BJ (cell line): ENCODE results near the gene GPR162. TPM values are rescaled to one million over a fixed set of nuclear protein-coding genes. Genes with fewer than 3 reads are reported as not detected.

Experiments
- CTCF ChIA-PET: fragments of 350-600 bp; formaldehyde crosslinking; extraction: SDS; loops from one replicate; lab custom pipeline; 2021; ENCODE audit warnings: antibody characterized with exemption, inconsistent platforms; lab: Yijun Ruan, JAX
- POLR2A ChIA-PET: fragments of 300-600 bp; sonication (Branson Sonifier 250); formaldehyde crosslinking; extraction: SDS; loops from one replicate; lab custom pipeline; 2021; ENCODE audit warnings: antibody characterized with exemption; lab: Charles Lee
- DNase-seq: peaks from one replicate; pipeline ENCODE4 v3.0.0-alpha.2; 2011; ENCODE audit warnings: low read depth
- H3K27me3 ChIP-seq: 2 replicates; pipeline ENCODE4 v1.6.0; 2011; ENCODE audit warnings: low read length; ENCODE audit not compliant: control insufficient read depth, insufficient read depth
- H3K36me3 ChIP-seq: 2 replicates; pipeline ENCODE4 v1.5.1; 2011; ENCODE audit warnings: low read length; ENCODE audit not compliant: control insufficient read depth, insufficient read depth
- H3K4me3 ChIP-seq: 2 replicates; pipeline ENCODE4 v1.5.1; 2011; ENCODE audit warnings: low read depth, mild to moderate bottlenecking, control low read depth, low read length
- polyA plus RNA-seq: library from polyadenylated mRNA; depleted of rRNA; stranded (reverse); fragments of >200 nt; gene quantifications from 2 replicates; pipeline ENCODE4 v1.2.3, GENCODE V29; 2011
- TF ChIP-seq, protein P1 (sequence below): IDR thresholded peaks from 2 replicates; pipeline ENCODE4 v1.5.1; 2011; ENCODE audit warnings: low read depth, mild to moderate bottlenecking, control low read depth, inconsistent platforms, low read length, moderate library complexity; ENCODE audit not compliant: insufficient read depth

The GPR162 gene
- polyA plus RNA-seq, 1 experiment = 6.6 TPM

DNA sequence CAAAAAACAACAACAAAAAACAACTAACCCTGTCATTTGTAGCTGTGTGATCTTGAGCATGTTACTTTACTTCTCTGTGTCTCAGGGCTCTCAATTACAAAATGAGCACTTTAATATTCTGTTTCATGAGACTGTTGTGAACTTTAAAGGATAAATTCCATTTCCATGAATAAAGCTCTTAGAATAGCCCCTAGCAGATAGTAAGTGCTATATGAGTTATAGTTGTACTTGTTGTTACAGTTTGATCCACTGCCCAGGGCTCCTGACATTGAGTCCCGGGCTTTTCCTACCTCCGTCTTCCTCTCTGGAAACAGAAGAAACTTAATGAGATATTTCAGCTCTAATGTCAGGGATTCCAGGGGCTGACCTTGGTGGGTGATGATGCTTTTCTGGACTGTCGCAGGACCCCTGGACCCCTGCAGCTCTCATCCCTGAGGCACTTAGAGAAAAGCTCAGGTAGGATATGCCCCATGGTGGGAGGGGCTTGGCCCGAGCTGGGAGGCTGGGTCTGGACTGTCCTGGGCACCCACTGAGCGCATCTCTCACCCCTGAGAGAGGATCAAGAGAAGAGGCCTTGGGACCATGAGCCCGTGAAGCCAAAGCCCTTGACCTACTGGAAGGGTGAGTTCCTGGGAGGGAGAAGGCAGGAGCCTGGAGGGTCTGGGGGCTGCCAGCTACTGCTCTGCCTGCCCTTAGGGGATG is 11.7 kb downstream of the GPR162 start:
- ChIA-PET POLR2A (interaction anchor here (0.7 kb wide), 1 partner anchor 40 kb away, joined by 3 read pairs; no protein-coding TSS in a partner anchor), CTCF (interaction anchor here (0.9 to 9.8 kb wide), 8 partner anchors 9 to 236 kb away, joined by 3 to 111 read pairs (median 4); partner anchors contain the start of genes CDCA3, MLF2, SPSB2 and USP5)
- Histone ChIP-seq H3K27me3 (no peaks in the 10 kb centered on the region), H3K36me3 (peaks cover 38% of the 10 kb centered on the region), H3K4me3 (no peak overlapping the region)
- TF ChIP-seq, protein P1, sequence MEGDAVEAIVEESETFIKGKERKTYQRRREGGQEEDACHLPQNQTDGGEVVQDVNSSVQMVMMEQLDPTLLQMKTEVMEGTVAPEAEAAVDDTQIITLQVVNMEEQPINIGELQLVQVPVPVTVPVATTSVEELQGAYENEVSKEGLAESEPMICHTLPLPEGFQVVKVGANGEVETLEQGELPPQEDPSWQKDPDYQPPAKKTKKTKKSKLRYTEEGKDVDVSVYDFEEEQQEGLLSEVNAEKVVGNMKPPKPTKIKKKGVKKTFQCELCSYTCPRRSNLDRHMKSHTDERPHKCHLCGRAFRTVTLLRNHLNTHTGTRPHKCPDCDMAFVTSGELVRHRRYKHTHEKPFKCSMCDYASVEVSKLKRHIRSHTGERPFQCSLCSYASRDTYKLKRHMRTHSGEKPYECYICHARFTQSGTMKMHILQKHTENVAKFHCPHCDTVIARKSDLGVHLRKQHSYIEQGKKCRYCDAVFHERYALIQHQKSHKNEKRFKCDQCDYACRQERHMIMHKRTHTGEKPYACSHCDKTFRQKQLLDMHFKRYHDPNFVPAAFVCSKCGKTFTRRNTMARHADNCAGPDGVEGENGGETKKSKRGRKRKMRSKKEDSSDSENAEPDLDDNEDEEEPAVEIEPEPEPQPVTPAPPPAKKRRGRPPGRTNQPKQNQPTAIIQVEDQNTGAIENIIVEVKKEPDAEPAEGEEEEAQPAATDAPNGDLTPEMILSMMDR = no peak
- DNase-seq = no peak

DNA sequence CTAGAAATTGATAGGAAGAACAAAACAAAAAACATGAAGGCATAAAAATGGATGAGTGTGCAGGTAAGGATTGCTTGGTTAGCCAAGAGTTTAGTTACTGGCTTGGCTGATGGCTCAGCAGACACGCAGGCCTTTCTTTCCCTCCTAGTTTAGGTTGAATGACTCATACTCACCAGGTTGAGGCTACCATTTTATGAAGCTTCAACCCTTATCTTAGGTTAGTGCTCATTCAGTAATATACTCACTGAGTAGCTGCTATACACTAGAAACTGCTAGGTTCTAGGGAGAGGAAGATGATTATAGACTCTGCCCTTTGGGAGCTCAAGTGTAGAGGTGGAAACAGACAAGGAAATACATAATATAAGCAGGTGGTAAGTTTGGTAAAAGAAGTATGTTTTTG is 12.6 kb downstream of the GPR162 start:
- POLR2A ChIA-PET = no interaction called here
- H3K4me3 ChIP-seq = no peak overlapping the region
- peaks cover 43% of the 10 kb centered on the region for H3K36me3 ChIP-seq
- no peak for DNase-seq
- CTCF ChIA-PET = interaction anchor here (1.0 to 9.8 kb wide), 7 partner anchors 8 to 237 kb away, joined by 3 to 111 read pairs (median 3); partner anchors contain the start of genes CDCA3, MLF2 and USP5
- TF ChIP-seq, protein P1 = no peak
- no peaks in the 10 kb centered on the region for H3K27me3 ChIP-seq

DNA sequence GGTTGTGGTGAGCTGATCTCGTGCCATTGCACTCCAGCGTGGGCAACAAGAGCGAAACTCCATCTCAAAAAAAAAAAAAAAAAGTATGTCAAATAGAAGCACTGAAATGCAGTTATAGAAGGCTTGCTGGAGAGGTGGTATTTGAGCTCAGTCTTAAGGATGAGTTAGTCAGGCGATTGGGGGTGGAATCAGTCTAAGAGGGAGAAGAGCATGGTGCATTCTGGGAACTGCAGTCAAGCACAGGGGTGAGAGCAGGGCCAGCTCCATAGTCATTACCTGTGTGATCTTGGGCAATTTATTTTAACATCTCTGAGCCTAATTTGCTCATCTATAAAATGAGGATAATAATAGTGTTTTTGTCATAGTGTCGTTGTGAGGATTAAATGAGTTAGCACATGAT is 13.3 kb downstream of the GPR162 start:
- Histone ChIP-seq H3K36me3 (peaks cover 47% of the 10 kb centered on the region), H3K27me3 (no peaks in the 10 kb centered on the region), H3K4me3 (no peak overlapping the region)
- POLR2A ChIA-PET = no interaction called here
- CTCF ChIA-PET = interaction anchor here (1.4 to 9.8 kb wide), 5 partner anchors 9 to 82 kb away, joined by 3 to 111 read pairs (median 6); partner anchors contain the start of genes CDCA3, MLF2 and USP5
- DNase-seq = no peak
- TF ChIP-seq, protein P1 = no peak

DNA sequence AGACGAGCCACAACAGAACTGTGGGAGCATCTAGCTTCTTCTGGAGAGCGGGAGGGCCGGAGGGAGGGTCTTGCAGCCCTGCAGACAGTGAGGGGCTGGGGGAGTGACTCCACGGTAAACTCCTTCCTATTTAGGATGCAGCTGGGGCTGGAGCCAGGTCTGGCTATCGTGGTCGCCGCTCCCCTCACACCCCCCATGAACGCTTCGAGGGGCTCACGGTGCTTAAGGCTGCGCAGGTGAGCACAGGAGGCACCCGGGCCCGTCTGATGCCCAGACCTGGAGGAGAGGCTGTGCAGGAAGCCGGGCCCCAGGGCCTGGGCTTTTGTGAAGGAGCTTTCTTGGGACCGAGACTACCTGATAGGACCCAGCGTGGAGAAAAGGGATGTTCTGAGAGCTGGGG is 15.2 kb downstream of the GPR162 start:
- TF ChIP-seq, protein P1 = no peak
- DNase-seq = no peak
- H3K36me3 ChIP-seq = peaks cover 40% of the 10 kb centered on the region
- POLR2A ChIA-PET = no interaction called here
- CTCF ChIA-PET = interaction anchor here (1.9 to 9.8 kb wide), 3 partner anchors 12 to 84 kb away, joined by 8 to 111 read pairs (median 32); partner anchors contain the start of genes CDCA3, MLF2 and USP5
- H3K27me3 ChIP-seq = no peaks in the 10 kb centered on the region
- H3K4me3 ChIP-seq = no peak overlapping the region

DNA sequence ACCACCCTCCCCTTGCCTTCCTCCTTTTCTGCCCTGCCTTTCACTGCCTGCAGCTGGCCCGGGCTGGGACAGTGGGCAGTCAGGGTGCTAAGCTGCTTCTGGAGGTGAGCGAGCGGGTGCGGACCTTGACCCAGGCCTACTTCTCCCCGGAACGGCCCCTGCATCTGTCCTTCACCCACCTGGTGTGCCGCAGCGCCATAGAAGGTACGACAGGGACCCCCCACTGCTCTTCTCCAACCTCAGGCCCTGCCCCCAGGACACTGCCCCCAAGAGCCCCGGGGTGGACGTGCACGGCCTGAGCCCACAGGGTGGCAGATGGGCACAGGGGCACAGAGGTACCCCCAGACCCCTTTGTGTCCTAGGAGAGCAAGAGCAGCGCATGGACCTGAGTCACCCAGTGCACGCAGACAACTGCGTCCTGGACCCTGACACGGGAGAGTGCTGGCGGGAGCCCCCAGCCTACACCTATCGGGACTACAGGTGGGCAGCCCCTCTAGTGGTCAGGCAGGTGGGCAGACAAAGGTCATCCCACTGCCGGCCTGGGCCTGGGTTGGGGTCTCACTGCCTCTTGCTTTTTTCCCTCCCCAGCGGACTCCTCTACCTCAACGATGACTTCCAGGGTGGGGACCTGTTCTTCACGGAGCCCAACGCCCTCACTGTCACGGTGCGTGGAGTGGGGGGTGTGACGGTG is 15.9 kb downstream of the GPR162 start:
- H3K36me3 ChIP-seq = peaks cover 37% of the 10 kb centered on the region
- POLR2A ChIA-PET = no interaction called here

More for the DNA sequence above, 15.9 kb downstream of the GPR162 start:
- DNase-seq = no peak
- no peak overlapping the region for H3K4me3 ChIP-seq
- TF ChIP-seq, protein P1 = no peak
- CTCF ChIA-PET = interaction anchor here (1.9 to 9.8 kb wide), 3 partner anchors 11 to 84 kb away, joined by 8 to 111 read pairs (median 32); partner anchors contain the start of genes CDCA3, MLF2 and USP5
- no peaks in the 10 kb centered on the region for H3K27me3 ChIP-seq
